T-cell (primary cell): ENCODE measurements around the gene SMS. TPM values are rescaled to one million over a fixed set of nuclear protein-coding genes. Genes with fewer than 3 reads are reported as not detected.
"Not testable (repeated sequence)": the region's sequence is repeated elsewhere in the genome, so short reads cannot be mapped to it uniquely, and the experiment has no call there.

Experiments
- ATAC-seq, 4 experiments: fragments of 200-7000 bp in 3 of 4; fragments of 150-1000 bp in 1 of 4; cut with Tn5 transposase; replicated peaks in 1 of 4; 1 replicate in 3 of 4; 2 replicates in 1 of 4; pipeline ENCODE4 v1.10.0; 2021; ENCODE audit warnings: moderate library complexity in 3 of 4, mild to moderate bottlenecking in 2 of 4, moderate number of reproducible peaks in 1 of 4
- CTCF ChIA-PET, 2 donors: fragments of 300-600 bp; sonication (Branson Sonifier 250); formaldehyde crosslinking; loops; one replicate each; lab custom pipeline; 2022; ENCODE audit warnings: antibody characterized with exemption in 2 of 2; lab: Charles Lee
- POLR2A ChIA-PET, 2 donors: fragments of 300-600 bp; sonication (Branson Sonifier 250); formaldehyde crosslinking; loops; one replicate each; lab custom pipeline; 2022; ENCODE audit warnings: antibody characterized with exemption in 2 of 2; lab: Charles Lee
- DNase-seq, 35 experiments: peaks; one replicate each; pipeline versions ENCODE4 v3.0.0 to v3.0.0-alpha.2; 2013 to 2023
- H3K27ac ChIP-seq: one replicate; pipeline ENCODE4 v1.5.1; 2013; ENCODE audit warnings: low read length
- H3K27me3 ChIP-seq, 2 experiments: replicated peaks in 1 of 2; 1 replicate in 1 of 2; 2 replicates in 1 of 2; pipeline versions ENCODE4 v1.6.1 to v1.7.0; 2013; ENCODE audit warnings: low read length in 1 of 2, mixed read lengths in 1 of 2; ENCODE audit not compliant: control insufficient read depth in 2 of 2, insufficient read depth in 2 of 2; ENCODE audit errors: extremely low read depth in 1 of 2
- H3K36me3 ChIP-seq, 2 donors: 1 replicate in 1 of 2; 2 replicates in 1 of 2; pipeline versions ENCODE4 v1.6.1 to v1.7.0; 2013; ENCODE audit warnings: low read length in 1 of 2; ENCODE audit not compliant: control insufficient read depth in 2 of 2, insufficient read depth in 1 of 2; ENCODE audit errors: extremely low read depth in 1 of 2
- H3K4me1 ChIP-seq, 2 experiments: 1 replicate in 1 of 2; 2 replicates in 1 of 2; pipeline versions ENCODE4 v1.6.1 to v1.7.0; 2013; ENCODE audit warnings: low read length in 2 of 2, mixed read lengths in 1 of 2; ENCODE audit not compliant: insufficient read depth in 2 of 2, control insufficient read depth in 1 of 2; ENCODE audit errors: extremely low read depth in 1 of 2
- H3K4me3 ChIP-seq, 2 donors: 1 replicate in 1 of 2; 2 replicates in 1 of 2; pipeline versions ENCODE4 v1.5.1 to v1.7.0; 2013; ENCODE audit warnings: mild to moderate bottlenecking in 2 of 2, low read length in 1 of 2, moderate library complexity in 1 of 2; ENCODE audit not compliant: control insufficient read depth in 1 of 2; ENCODE audit errors: extremely low read depth in 1 of 2
- H3K9me3 ChIP-seq: 2 replicates; pipeline ENCODE4 v1.7.0; 2013
- H3K27ac Mint-ChIP-seq, 2 donors: one replicate each; pipeline ENCODE4 v1.8.0; 2020 to 2021; ENCODE audit warnings: mild to moderate bottlenecking in 2 of 2, mixed read lengths in 2 of 2
- H3K27me3 Mint-ChIP-seq, 2 donors: one replicate each; pipeline ENCODE4 v1.8.0; 2021 to 2022; ENCODE audit warnings: mixed read lengths in 2 of 2
- H3K36me3 Mint-ChIP-seq: one replicate; pipeline ENCODE4 v1.8.0; 2021; ENCODE audit warnings: mixed read lengths
- H3K4me1 Mint-ChIP-seq, 3 donors: one replicate each; pipeline ENCODE4 v1.8.0; 2020 to 2022; ENCODE audit warnings: mixed read lengths in 3 of 3, mild to moderate bottlenecking in 1 of 3
- H3K4me3 Mint-ChIP-seq, 3 donors: one replicate each; pipeline ENCODE4 v1.8.0; 2020 to 2022; ENCODE audit warnings: mild to moderate bottlenecking in 3 of 3, mixed read lengths in 3 of 3, moderate library complexity in 3 of 3
- H3K9me3 Mint-ChIP-seq, 3 donors: one replicate each; pipeline ENCODE4 v1.8.0; 2020 to 2022; ENCODE audit warnings: mixed read lengths in 3 of 3
- WGBS: methylation state at CpG from one replicate; pipeline ENCODE4 v1.1.5; 2013; ENCODE audit warnings: missing lambda C conversion rate; ENCODE audit not compliant: insufficient coverage; 5-methylcytosine and 5-hydroxymethylcytosine counted together
- total RNA-seq, 35 experiments: library from RNA in 6 of 35; stranded (reverse) in 6 of 35; fragments of 120-200 nt in 1 of 35; gene quantifications; one replicate each; pipeline versions ENCODE4 v1.2.1 to v1.2.4 and lab custom pipeline; 2013 to 2026

SMS gene
- total RNA-seq, 5 donors from 2014 or later (not counting 1 experiment from before 2014, with no cell fraction given) = 17.2 to 21.9 (median 18.5) TPM

DNA sequence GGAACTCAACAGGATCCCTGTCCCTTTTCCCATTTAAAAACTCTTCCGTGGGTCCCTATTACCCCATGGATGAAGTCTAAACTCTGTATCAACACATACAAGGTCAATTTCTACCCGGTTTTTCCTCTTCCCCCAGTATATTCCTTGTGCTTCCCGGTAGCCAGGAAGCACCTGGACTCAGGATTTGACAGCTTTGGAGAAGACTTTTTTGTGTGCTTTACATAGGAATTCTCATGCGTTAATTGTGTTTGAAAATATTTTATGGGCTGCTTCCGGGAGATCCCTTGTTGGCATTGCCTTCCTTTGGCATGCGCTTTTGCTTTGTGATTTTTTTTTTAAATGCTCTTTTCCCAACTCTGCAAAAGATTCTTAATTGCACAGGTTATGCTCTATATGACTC is 7.2 kb downstream of the SMS start:
- ChIA-PET CTCF (no interaction called here), POLR2A (no interaction called here)
- no peaks in the 10 kb centered on the region for H3K9me3 Mint-ChIP-seq
- no peak overlapping the region for H3K4me3 Mint-ChIP-seq
- Histone ChIP-seq H3K27me3 (no peaks in the 10 kb centered on the region), H3K36me3 (no peaks in the 10 kb centered on the region), H3K4me1 (peaks cover 2 to 9% of the 10 kb centered on the region in 2 experiments), H3K4me3 (no peak overlapping the region), H3K9me3 (no peaks in the 10 kb centered on the region), H3K27ac (no peak overlapping the region)
- H3K4me1 Mint-ChIP-seq = peaks cover 27 to 56% (median 43%) of the 10 kb centered on the region in 3 donors
- DNase-seq (no peak), ATAC-seq (no peak)
- H3K27ac Mint-ChIP-seq = no peak overlapping the region
- whole genome bisulfite sequencing = 60% methylated on average over 1 of the region's 6 CpGs
- no peaks in the 10 kb centered on the region for H3K36me3 Mint-ChIP-seq
- peaks cover 0 to 4% of the 10 kb centered on the region in 2 donors for H3K27me3 Mint-ChIP-seq

DNA sequence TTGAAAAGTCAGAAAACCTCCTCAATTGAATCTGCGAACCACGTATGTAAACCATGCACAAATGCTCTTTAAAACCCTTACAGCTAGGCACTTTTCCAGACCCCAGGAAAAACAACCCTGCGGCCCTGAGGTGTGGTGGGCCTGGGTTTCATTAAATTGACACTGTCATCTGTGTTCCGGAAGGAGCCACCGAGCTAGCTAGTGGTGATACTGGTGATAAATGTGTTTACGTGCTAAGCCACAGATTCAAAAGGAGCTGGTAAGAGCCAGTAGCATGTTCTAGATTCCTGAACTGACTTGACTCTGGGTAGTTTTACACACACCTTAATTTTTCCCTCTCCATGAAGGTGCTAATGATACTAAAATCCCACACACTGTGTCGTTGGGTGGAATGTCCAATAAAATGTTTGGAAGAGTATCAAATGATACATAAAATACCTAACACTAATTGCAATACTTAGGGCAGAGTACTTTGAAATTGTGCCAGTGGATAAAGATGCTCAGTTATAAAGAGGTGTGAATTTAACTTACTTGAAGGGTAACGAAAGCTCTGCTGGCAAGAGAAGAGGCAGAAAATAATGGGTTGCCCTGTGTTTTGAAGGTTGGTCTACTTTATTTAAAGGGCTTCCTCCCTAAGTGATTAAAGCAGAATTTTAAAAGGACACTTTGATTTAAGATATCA is 8.5 kb downstream of the SMS start:
- no peak overlapping the region for H3K4me3 ChIP-seq
- peak overlapping the region; percentile 5 for H3K27ac ChIP-seq
- ChIA-PET POLR2A (no interaction called here), CTCF (interaction anchor here in 1 of 2 donors (0.9 to 1.3 kb wide), 2 partner anchors 11 to 36 kb away, joined by 3 read pairs; no protein-coding TSS in a partner anchor)
- no CpG with 5 or more reads among the region's 8 CpGs for WGBS
- no peak for ATAC-seq
- H3K9me3 ChIP-seq = no peaks in the 10 kb centered on the region
- no peak overlapping the region for H3K4me3 Mint-ChIP-seq
- H3K36me3 Mint-ChIP-seq = no peaks in the 10 kb centered on the region
- H3K36me3 ChIP-seq = no peaks in the 10 kb centered on the region
- no peak overlapping the region for H3K27ac Mint-ChIP-seq
- no peaks in the 10 kb centered on the region for H3K27me3 ChIP-seq
- H3K9me3 Mint-ChIP-seq = no peaks in the 10 kb centered on the region
- no peaks in the 10 kb centered on the region for H3K27me3 Mint-ChIP-seq
- peaks cover 25 to 51% (median 33%) of the 10 kb centered on the region in 3 donors for H3K4me1 Mint-ChIP-seq
- H3K4me1 ChIP-seq = peaks cover 0 to under 1% of the 10 kb centered on the region in 2 experiments
- DNase-seq = no peak

DNA sequence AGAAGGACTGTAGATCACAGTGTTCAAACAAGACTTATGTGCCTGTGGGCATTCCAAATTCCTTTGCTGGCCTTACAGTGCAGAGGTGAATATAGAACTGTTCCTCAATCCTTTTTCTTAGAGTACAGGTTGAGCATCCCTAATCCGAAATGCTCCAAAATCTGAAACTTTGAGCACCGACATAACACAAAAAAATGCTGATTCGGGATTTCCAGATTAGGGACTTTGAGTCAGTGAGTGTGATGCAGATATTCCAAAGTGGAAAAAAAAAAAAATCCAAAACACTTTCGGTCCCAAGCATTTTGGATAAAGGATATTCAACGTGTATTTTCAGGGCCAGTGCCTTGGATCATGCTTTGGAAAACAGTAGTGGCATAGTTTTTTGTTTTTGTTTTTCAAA is 9.2 kb downstream of the SMS start:
- ChIA-PET CTCF (interaction anchor here in 1 of 2 donors (0.9 to 1.3 kb wide), 2 partner anchors 11 to 36 kb away, joined by 3 read pairs; no protein-coding TSS in a partner anchor), POLR2A (no interaction called here)
- Mint-ChIP-seq H3K4me3 (no peak overlapping the region), H3K4me1 (peaks cover 26 to 50% (median 32%) of the 10 kb centered on the region in 3 donors), H3K36me3 (no peaks in the 10 kb centered on the region), H3K9me3 (no peaks in the 10 kb centered on the region), H3K27me3 (no peaks in the 10 kb centered on the region), H3K27ac (no peak overlapping the region)
- DNase-seq (no peak), ATAC-seq (no peak)
- Histone ChIP-seq H3K36me3 (no peaks in the 10 kb centered on the region), H3K27me3 (no peaks in the 10 kb centered on the region), H3K4me1 (no peaks in the 10 kb centered on the region), H3K27ac (peak overlapping the region; percentile 5), H3K9me3 (no peaks in the 10 kb centered on the region), H3K4me3 (no peak overlapping the region)
- no CpG with 5 or more reads among the region's 5 CpGs for WGBS

DNA sequence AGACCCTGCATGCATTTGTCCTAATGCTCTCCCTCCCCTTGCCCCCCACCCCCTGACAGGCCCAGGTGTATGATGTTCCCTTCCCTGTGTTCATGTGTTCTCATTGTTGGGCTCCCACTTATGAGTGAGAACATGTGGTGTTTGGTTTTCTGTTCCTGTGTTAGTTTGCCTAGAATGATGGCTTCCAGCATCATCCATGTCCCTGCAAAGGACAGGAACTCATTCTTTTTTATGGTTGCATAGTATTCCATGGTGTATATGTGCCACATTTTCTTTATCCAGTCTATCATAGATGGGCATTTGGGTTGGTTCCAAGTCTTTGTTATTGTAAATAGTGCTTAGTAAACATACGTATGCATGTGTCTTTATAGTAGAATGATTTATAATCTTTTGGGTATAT is 10.0 kb downstream of the SMS start:
- DNase-seq, H3K4me3 Mint-ChIP-seq, H3K9me3 Mint-ChIP-seq, POLR2A ChIA-PET, H3K27me3 ChIP-seq, H3K36me3 Mint-ChIP-seq, H3K4me3 ChIP-seq, H3K27me3 Mint-ChIP-seq, H3K9me3 ChIP-seq, H3K27ac Mint-ChIP-seq, H3K4me1 ChIP-seq, H3K27ac ChIP-seq, ATAC-seq, H3K36me3 ChIP-seq: not testable (repeated sequence)
- CTCF ChIA-PET = interaction anchor here in 1 of 2 donors (1.5 kb wide), 1 partner anchor 35 kb away, joined by 3 read pairs; no protein-coding TSS in a partner anchor
- peaks cover 26 to 49% (median 33%) of the 10 kb centered on the region in 3 donors for H3K4me1 Mint-ChIP-seq
- WGBS = no CpG with 5 or more reads among the region's 1 CpG

DNA sequence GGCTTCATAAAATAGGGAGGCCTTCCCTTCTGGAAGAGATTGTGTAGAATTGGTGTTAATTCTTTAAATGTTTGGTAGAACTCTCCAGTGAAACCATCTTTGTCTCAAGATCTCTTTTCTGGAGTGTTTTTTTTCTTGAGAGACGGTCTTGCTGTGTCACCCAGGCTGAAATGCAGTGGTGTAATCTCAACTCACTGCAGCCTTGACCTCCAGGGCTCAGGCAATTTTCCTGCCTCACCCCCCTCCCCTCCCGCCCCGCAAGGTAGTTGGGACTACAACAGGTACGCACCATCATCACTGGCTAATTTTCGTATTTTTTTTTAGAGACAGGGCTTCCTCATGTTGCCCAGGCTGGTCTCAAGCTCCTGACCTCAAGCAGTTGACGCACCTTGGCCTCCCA is 12.1 kb downstream of the SMS start:
- peaks cover 17 to 43% (median 32%) of the 10 kb centered on the region in 3 donors for H3K4me1 Mint-ChIP-seq
- ChIA-PET CTCF (interaction anchor here in 1 of 2 donors (0.5 kb wide), 1 partner anchor 647 kb away, joined by 5 read pairs; no protein-coding TSS in a partner anchor), POLR2A (no interaction called here)

DNA sequence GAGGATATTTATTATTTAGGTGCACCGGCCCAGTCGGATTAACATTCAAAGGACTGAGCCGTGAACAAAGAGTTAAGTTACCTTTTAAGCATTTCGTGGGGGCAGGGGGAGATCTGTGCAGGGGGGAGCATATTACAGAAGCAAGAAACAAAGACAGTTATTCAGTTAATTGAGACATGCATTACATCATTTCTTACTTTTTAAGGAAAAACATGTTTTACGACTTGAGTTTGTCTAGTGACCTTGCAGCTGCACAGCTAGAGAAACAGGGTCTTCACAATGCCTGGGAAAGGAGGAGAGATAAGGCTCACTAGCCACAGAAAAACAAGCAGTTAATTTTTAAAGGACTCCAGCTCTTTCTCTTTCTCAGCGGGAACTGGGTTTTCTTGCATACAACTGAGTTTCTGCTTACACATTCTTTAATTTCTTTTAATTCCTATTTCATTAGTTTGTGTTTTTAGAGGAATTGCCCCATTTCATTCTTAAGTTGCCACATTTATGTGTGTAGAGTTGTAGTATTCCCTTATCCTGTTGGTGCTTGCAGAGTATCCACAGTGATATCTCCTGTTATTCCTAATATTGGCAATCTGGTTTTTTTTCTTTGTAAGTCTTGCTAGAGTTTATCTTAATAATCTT is 12.8 kb downstream of the SMS start:
- CTCF ChIA-PET = interaction anchor here in 1 of 2 donors (0.5 kb wide), 1 partner anchor 646 kb away, joined by 5 read pairs; no protein-coding TSS in a partner anchor
- not testable (repeated sequence) for H3K9me3 ChIP-seq, H3K9me3 Mint-ChIP-seq, H3K4me1 ChIP-seq, DNase-seq, H3K27me3 ChIP-seq, H3K27me3 Mint-ChIP-seq, H3K4me3 Mint-ChIP-seq, H3K36me3 Mint-ChIP-seq, H3K36me3 ChIP-seq, ATAC-seq, H3K27ac ChIP-seq, H3K4me3 ChIP-seq, H3K27ac Mint-ChIP-seq
- no CpG with 5 or more reads among the region's 6 CpGs for WGBS
- peaks cover 24 to 45% (median 33%) of the 10 kb centered on the region in 3 donors for H3K4me1 Mint-ChIP-seq
- POLR2A ChIA-PET = interaction anchor here in 1 of 2 donors (0.6 kb wide), 1 partner anchor 48 kb away, joined by 6 read pairs; no protein-coding TSS in a partner anchor

More for the DNA sequence above, 12.1 kb downstream of the SMS start:
- no peaks in the 10 kb centered on the region for H3K36me3 ChIP-seq
- H3K27ac ChIP-seq = no peak overlapping the region
- Mint-ChIP-seq H3K27me3 (no peaks in the 10 kb centered on the region), H3K27ac (no peak overlapping the region), H3K4me3 (no peak overlapping the region), H3K9me3 (no peaks in the 10 kb centered on the region), H3K36me3 (peaks cover 3% of the 10 kb centered on the region)
- WGBS = 100% methylated on average over 2 of the region's 6 CpGs
- DNase-seq (no peak), ATAC-seq (no peak)
- no peak overlapping the region for H3K4me3 ChIP-seq
- no peaks in the 10 kb centered on the region for H3K9me3 ChIP-seq
- H3K27me3 ChIP-seq = no peaks in the 10 kb centered on the region
- H3K4me1 ChIP-seq = no peaks in the 10 kb centered on the region
